Measurements from ENCODE around the gene RAB6B. TPM values are rescaled to one million over a fixed set of nuclear protein-coding genes. Genes with fewer than 3 reads are reported as not detected.

Gene RAB6B
- 1 to 10 TPM; 2.6 to 7.2 TPM for total RNA-seq

- Mint-ChIP-seq H3K27ac (no peak within 1 kb of the TSS), H3K9me3 (no peaks in the 10 kb centered on the region), H3K4me1 (ENCODE audit: low read depth) (no peaks in the 10 kb centered on the region), H3K27me3 (ENCODE audit: low read depth) (peaks cover 39% of the 10 kb centered on the region), H3K4me3 (peak within 1 kb of the TSS; percentile 80 to 85), H3K36me3 (ENCODE audit: insufficient read depth in 2 of 2) (no peaks in the 10 kb centered on the region)
- ATAC-seq (replicated peaks in 1 of 2), result peak; percentile 85 to 88
- DNase-seq, result peak; percentile 33 to 44
Measured at GRCh38 chr3:133895208-133896001, at the start of gene RAB6B. Gene RAB6B, minus strand, starts transcription at chr3:133895882. Its CDS starts 416 bp downstream, at chr3:133895466.

GRCh38 chr3:133944641-133945380 is 49.1 kb upstream of the RAB6B start:
- H3K27ac Mint-ChIP-seq, result no peak overlapping the region

GRCh38 chr3:133944181-133944580 is 48.5 kb upstream of the RAB6B start:
- Mint-ChIP-seq H3K9me3 (no peaks in the 10 kb centered on the region), H3K36me3 (ENCODE audit: insufficient read depth in 2 of 2) (no peaks in the 10 kb centered on the region), H3K4me1 (ENCODE audit: low read depth) (peaks cover 18% of the 10 kb centered on the region), H3K27ac (no peak overlapping the region), H3K4me3 (no peak overlapping the region), H3K27me3 (ENCODE audit: low read depth) (peaks cover 25% of the 10 kb centered on the region)
- ATAC-seq (replicated peaks in 1 of 2) (no peak), DNase-seq (no peak)

More at GRCh38 chr3:133944641-133945380, 49.1 kb upstream of the RAB6B start:
- peaks cover 18% of the 10 kb centered on the region for H3K4me1 Mint-ChIP-seq (ENCODE audit: low read depth)
- no peaks in the 10 kb centered on the region for H3K9me3 Mint-ChIP-seq
- no peak for ATAC-seq (replicated peaks in 1 of 2)
- no peaks in the 10 kb centered on the region for H3K36me3 Mint-ChIP-seq (ENCODE audit: insufficient read depth in 2 of 2)
- H3K4me3 Mint-ChIP-seq, result no peak overlapping the region
- peaks cover 25% of the 10 kb centered on the region for H3K27me3 Mint-ChIP-seq (ENCODE audit: low read depth)
- DNase-seq, result no peak

GRCh38 chr3:133943639-133944141 is 48.0 kb upstream of the RAB6B start:
- Mint-ChIP-seq H3K9me3 (no peaks in the 10 kb centered on the region), H3K36me3 (ENCODE audit: insufficient read depth in 2 of 2) (no peaks in the 10 kb centered on the region), H3K4me1 (ENCODE audit: low read depth) (peaks cover 18% of the 10 kb centered on the region), H3K27ac (no peak overlapping the region), H3K27me3 (ENCODE audit: low read depth) (peaks cover 25% of the 10 kb centered on the region), H3K4me3 (no peak overlapping the region)
- DNase-seq (no peak), ATAC-seq (replicated peaks in 1 of 2) (peak in 1 of 2 donors; percentile 18)

- Mint-ChIP-seq H3K27me3 (ENCODE audit: low read depth) (peaks cover 25% of the 10 kb centered on the region), H3K36me3 (ENCODE audit: insufficient read depth in 2 of 2) (no peaks in the 10 kb centered on the region)
Measured at GRCh38 chr3:133943031-133943535, 47.4 kb upstream of the RAB6B start.

GRCh38 chr3:133941415-133941821 is 45.7 kb upstream of the RAB6B start:
- DNase-seq, result no peak
- no peak overlapping the region for H3K4me3 Mint-ChIP-seq
- H3K27ac Mint-ChIP-seq, result no peak overlapping the region
- H3K27me3 Mint-ChIP-seq (ENCODE audit: low read depth), result peaks cover 29% of the 10 kb centered on the region
- H3K4me1 Mint-ChIP-seq (ENCODE audit: low read depth), result peaks cover 18% of the 10 kb centered on the region
- H3K36me3 Mint-ChIP-seq (ENCODE audit: insufficient read depth in 2 of 2), result no peaks in the 10 kb centered on the region
- no peaks in the 10 kb centered on the region for H3K9me3 Mint-ChIP-seq
- no peak for ATAC-seq (replicated peaks in 1 of 2)

More at GRCh38 chr3:133943031-133943535, 47.4 kb upstream of the RAB6B start:
- no peak overlapping the region for H3K4me3 Mint-ChIP-seq
- peaks cover 18% of the 10 kb centered on the region for H3K4me1 Mint-ChIP-seq (ENCODE audit: low read depth)
- H3K27ac Mint-ChIP-seq, result no peak overlapping the region
- H3K9me3 Mint-ChIP-seq, result no peaks in the 10 kb centered on the region
- ATAC-seq (replicated peaks in 1 of 2) (no peak), DNase-seq (no peak)

- H3K27me3 Mint-ChIP-seq (ENCODE audit: low read depth), result peaks cover 29% of the 10 kb centered on the region
- H3K36me3 Mint-ChIP-seq (ENCODE audit: insufficient read depth in 2 of 2), result no peaks in the 10 kb centered on the region
- H3K9me3 Mint-ChIP-seq, result no peaks in the 10 kb centered on the region
- H3K4me3 Mint-ChIP-seq, result no peak overlapping the region
- no peak overlapping the region for H3K27ac Mint-ChIP-seq
- ATAC-seq (replicated peaks in 1 of 2) (no peak), DNase-seq (no peak)
- H3K4me1 Mint-ChIP-seq (ENCODE audit: low read depth), result peaks cover 18% of the 10 kb centered on the region
Measured at GRCh38 chr3:133940536-133940935, 44.9 kb upstream of the RAB6B start.

GRCh38 chr3:133939463-133939835 is 43.8 kb upstream of the RAB6B start:
- Mint-ChIP-seq H3K27ac (no peak overlapping the region), H3K36me3 (ENCODE audit: insufficient read depth in 2 of 2) (no peaks in the 10 kb centered on the region), H3K9me3 (no peaks in the 10 kb centered on the region), H3K27me3 (ENCODE audit: low read depth) (peaks cover 23% of the 10 kb centered on the region), H3K4me1 (ENCODE audit: low read depth) (peaks cover 18% of the 10 kb centered on the region), H3K4me3 (no peak overlapping the region)
- DNase-seq (no peak), ATAC-seq (replicated peaks in 1 of 2) (no peak)

- Mint-ChIP-seq H3K9me3 (no peaks in the 10 kb centered on the region), H3K4me3 (no peak overlapping the region), H3K27me3 (ENCODE audit: low read depth) (peaks cover 18% of the 10 kb centered on the region), H3K36me3 (ENCODE audit: insufficient read depth in 2 of 2) (no peaks in the 10 kb centered on the region), H3K4me1 (ENCODE audit: low read depth) (peaks cover 17% of the 10 kb centered on the region), H3K27ac (no peak overlapping the region)
- DNase-seq (no peak), ATAC-seq (replicated peaks in 1 of 2) (no peak)
Measured at GRCh38 chr3:133938770-133939462, 43.2 kb upstream of the RAB6B start.

GRCh38 chr3:133937756-133938601 is 42.3 kb upstream of the RAB6B start:
- Mint-ChIP-seq H3K27ac (no peak overlapping the region), H3K36me3 (ENCODE audit: insufficient read depth in 2 of 2) (no peaks in the 10 kb centered on the region), H3K9me3 (no peaks in the 10 kb centered on the region), H3K4me3 (no peak overlapping the region), H3K4me1 (ENCODE audit: low read depth) (peaks cover 9% of the 10 kb centered on the region), H3K27me3 (ENCODE audit: low read depth) (peaks cover 16% of the 10 kb centered on the region)
- no peak for ATAC-seq (replicated peaks in 1 of 2)
- no peak for DNase-seq

GRCh38 chr3:133937061-133937686 is 41.5 kb upstream of the RAB6B start:
- peaks cover 1% of the 10 kb centered on the region for H3K4me1 Mint-ChIP-seq (ENCODE audit: low read depth)
- DNase-seq, result no peak
- H3K27me3 Mint-ChIP-seq (ENCODE audit: low read depth), result peaks cover 10% of the 10 kb centered on the region
- no peak for ATAC-seq (replicated peaks in 1 of 2)
- no peak overlapping the region for H3K27ac Mint-ChIP-seq
- H3K36me3 Mint-ChIP-seq (ENCODE audit: insufficient read depth in 2 of 2), result no peaks in the 10 kb centered on the region
- H3K9me3 Mint-ChIP-seq, result no peaks in the 10 kb centered on the region
- no peak overlapping the region for H3K4me3 Mint-ChIP-seq

Data from activated T-cell treated with anti-CD3 and anti-CD28 coated beads, Interleukin-2, amount 50 U/mL, for 72 hours (primary cell).